Central memory CD4-positive, alpha-beta T cell (primary cell): ENCODE measurements around the gene SELENOW.
"Not testable (repeated sequence)": the region's sequence is repeated elsewhere in the genome, so short reads cannot be mapped to it uniquely, and the experiment has no call there.

Experiments used
- DNase-seq: peaks from one replicate; pipeline ENCODE4 v3.0.0; 2022
- total RNA-seq, 3 experiments: gene quantifications; one replicate each; lab custom pipeline; 2026; lab: John Stamatoyannopoulos, UW

The SELENOW gene
- total RNA-seq, result 24.0 to 49.0 (median 39.0) reads per million in 3 experiments

- peak; percentile 74 for DNase-seq
These were observed at the start of gene SELENOW for GRCh38 chr19:47778049-47778953. SELENOW (plus strand) TSS chr19:47778703; CDS start chr19:47778786, 83 bp downstream.

- DNase-seq, result no peak
These were observed 49.1 kb upstream of the SELENOW start for GRCh38 chr19:47729468-47729798.

- no peak for DNase-seq
These were observed 48.5 kb upstream of the SELENOW start for GRCh38 chr19:47729799-47730520.

GRCh38 chr19:47730521-47730889 lies 48.0 kb upstream of the SELENOW start:
- no peak for DNase-seq

- DNase-seq, result no peak
These were observed 47.6 kb upstream of the SELENOW start for GRCh38 chr19:47730910-47731309.

GRCh38 chr19:47735131-47735530 lies 43.4 kb upstream of the SELENOW start:
- no peak for DNase-seq

- no peak for DNase-seq
These were observed 37.5 kb upstream of the SELENOW start for GRCh38 chr19:47740866-47741519.

GRCh38 chr19:47741544-47742140 lies 36.9 kb upstream of the SELENOW start:
- no peak for DNase-seq

GRCh38 chr19:47742634-47743033 lies 35.9 kb upstream of the SELENOW start:
- DNase-seq, result no peak

- DNase-seq, result peak; percentile 97
These were observed 33.2 kb upstream of the SELENOW start, which contains the start of gene NOP53 for GRCh38 chr19:47745010-47745901. NOP53 (plus strand) TSS chr19:47745546; CDS start chr19:47745560, 14 bp downstream.

GRCh38 chr19:47746129-47746528 lies 32.4 kb upstream of the SELENOW start:
- DNase-seq, result not testable (repeated sequence)

- no peak for DNase-seq
These were observed 29.2 kb upstream of the SELENOW start for GRCh38 chr19:47749326-47749725.

- no peak for DNase-seq
These were observed 27.8 kb upstream of the SELENOW start for GRCh38 chr19:47750752-47751151.

- no peak for DNase-seq
These were observed 25.9 kb upstream of the SELENOW start for GRCh38 chr19:47752440-47753211.

- no peak for DNase-seq
These were observed 24.1 kb upstream of the SELENOW start for GRCh38 chr19:47754206-47755064.

GRCh38 chr19:47755065-47755761 lies 23.3 kb upstream of the SELENOW start:
- DNase-seq, result no peak

- DNase-seq, result no peak
These were observed 22.5 kb upstream of the SELENOW start for GRCh38 chr19:47755762-47756626.

GRCh38 chr19:47756627-47756929 lies 21.9 kb upstream of the SELENOW start:
- no peak for DNase-seq
